AG09309 (cell line): ENCODE data around the gene NTSR1.

Source experiments
- DNase-seq: peaks from one replicate; pipeline ENCODE4 v3.0.0-alpha.2; 2010; ENCODE audit warnings: low read depth
- H3K4me3 ChIP-seq: 2 replicates; pipeline ENCODE4 v1.5.1; 2011; ENCODE audit warnings: mild to moderate bottlenecking, low read depth, low read length, moderate library complexity; ENCODE audit not compliant: control insufficient read depth
- TF ChIP-seq, protein P1 (sequence below): IDR thresholded peaks from 2 replicates; pipeline ENCODE4 v1.5.1; 2011; ENCODE audit warnings: mild to moderate bottlenecking, low read depth, low read length, inconsistent platforms; ENCODE audit not compliant: insufficient read depth, control insufficient read depth; ENCODE audit errors: missing control alignments

The NTSR1 gene

DNA sequence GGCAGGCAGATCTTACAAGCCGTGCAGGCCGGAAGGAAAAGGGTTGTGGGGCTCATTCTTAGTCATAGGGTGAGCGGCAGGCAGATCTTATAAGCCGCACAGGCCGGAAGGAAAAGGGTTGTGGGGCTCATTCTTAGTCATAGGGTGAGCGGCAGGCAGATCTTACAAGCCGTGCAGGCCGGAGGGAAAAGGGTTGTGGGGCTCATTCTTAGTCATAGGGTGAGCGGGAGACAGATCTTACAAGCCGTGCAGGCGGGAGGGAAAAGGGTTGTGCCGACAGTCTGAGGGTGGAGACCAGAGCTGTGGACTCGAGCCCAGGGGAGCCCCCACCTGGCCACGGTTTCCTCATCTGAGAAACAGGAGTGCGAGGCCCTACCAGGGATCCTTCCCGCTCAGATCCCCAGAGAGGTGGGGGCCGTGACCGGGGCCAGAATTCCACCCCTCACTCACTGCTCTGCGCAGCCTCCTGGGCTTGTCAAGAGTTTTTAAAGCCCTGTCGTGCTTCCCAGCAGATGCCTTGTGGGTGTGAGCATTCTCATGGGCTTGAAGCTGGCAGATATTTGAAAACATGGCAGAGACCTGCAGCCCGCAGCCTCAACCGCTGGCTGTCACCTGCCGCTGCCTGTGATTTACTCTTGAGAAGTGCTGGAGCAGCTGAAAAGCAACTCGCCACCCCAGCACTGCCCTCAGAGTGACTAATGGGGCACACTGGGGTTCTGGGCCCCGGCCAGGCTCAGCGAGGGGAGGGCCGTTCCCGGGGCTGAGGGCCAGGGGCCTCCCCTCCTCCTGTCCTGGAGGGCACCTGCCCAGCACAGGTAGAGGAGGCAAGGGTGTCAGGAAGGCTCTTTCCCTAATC lies 31.9 kb downstream of the NTSR1 start:
- DNase-seq = peak; percentile 59
- H3K4me3 ChIP-seq = no peak overlapping the region; the same call in none of the 2 replicates
- TF ChIP-seq, protein P1, sequence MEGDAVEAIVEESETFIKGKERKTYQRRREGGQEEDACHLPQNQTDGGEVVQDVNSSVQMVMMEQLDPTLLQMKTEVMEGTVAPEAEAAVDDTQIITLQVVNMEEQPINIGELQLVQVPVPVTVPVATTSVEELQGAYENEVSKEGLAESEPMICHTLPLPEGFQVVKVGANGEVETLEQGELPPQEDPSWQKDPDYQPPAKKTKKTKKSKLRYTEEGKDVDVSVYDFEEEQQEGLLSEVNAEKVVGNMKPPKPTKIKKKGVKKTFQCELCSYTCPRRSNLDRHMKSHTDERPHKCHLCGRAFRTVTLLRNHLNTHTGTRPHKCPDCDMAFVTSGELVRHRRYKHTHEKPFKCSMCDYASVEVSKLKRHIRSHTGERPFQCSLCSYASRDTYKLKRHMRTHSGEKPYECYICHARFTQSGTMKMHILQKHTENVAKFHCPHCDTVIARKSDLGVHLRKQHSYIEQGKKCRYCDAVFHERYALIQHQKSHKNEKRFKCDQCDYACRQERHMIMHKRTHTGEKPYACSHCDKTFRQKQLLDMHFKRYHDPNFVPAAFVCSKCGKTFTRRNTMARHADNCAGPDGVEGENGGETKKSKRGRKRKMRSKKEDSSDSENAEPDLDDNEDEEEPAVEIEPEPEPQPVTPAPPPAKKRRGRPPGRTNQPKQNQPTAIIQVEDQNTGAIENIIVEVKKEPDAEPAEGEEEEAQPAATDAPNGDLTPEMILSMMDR = no peak

DNA sequence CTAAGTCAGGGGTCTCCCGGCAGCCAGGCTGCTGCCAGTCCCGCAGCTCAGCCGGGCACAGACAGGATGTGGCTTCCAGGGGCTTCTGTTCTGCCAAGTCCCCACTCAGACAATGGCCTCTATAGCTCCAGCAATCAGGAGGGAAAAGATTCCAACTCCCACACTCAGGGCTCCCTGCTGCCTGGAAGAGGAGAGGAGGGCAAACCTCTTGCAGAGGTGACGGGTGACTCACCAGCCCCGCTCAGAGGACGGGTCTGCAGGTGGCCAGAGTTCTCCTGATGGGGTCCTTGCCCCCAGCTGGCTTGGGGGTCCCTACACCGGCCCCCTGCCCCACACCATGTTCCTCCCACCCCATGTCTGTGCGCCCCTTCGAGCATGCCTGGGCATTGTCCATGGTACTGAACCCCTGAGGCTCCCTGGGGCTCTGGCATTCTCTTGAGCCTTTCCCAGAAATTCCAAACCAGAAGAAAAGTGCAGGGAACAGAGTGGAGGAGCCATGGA lies 32.6 kb downstream of the NTSR1 start:
- no peak overlapping the region for H3K4me3 ChIP-seq
- no peak for DNase-seq
- TF ChIP-seq, protein P1 = no peak

DNA sequence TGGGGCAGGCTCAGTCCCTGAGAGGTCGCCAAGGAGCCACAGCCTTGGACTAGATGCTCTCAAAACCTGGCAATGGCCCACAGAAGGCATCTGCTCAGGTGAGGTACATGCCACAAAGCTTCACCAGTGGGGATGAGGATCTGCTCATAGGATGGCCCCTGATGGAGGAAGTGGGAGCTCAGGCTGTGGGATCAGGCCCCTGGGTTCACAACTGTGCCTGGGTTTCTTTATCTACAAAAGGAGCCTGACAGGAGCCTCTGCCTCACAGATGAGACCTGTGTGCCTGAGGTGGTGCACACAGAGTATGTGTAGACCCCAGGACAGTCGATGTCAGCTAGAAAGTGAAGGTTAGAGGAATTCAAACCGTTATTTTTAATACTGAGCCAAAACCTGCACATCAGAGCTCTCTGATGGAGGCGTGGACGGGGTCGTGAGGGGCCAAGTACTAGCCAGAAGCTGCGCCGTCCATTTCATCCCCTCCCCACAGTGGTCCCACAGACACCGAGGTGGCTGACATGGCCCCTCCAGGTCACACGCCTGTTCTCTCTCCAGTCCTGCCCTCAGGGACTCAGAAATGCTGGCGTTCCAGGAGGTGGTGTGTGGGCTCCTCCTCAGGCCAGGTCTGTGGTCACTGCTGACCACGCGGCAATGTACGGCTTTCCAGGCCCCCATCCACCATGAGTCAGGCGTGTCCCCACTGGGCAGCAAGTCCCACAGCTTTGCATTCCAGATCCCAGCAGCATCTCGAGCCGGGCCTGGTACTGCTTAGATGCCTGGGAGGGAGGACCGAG lies 33.3 kb downstream of the NTSR1 start:
- TF ChIP-seq, protein P1 = no peak
- DNase-seq = no peak
- no peak overlapping the region for H3K4me3 ChIP-seq

DNA sequence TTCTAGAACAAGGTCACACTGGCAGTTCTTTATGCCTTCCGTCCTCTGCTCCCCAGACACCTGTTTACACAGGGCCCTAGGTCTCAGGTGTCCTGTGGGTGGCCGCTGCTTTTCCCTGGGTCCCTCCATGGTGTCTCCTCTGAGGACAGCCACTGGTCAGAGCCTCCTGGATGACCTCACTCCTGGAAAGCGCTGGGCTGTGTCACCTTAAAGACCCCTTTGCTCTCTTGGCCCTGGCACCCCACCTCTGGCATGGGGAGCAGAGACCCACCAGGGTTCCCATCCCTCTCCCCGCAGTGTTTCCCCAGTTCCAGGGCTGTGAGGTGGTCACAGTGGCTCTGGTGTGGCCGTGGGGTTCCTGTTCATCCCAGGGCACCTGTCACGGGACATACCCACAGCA lies 33.9 kb downstream of the NTSR1 start:
- H3K4me3 ChIP-seq = no peak overlapping the region
- TF ChIP-seq, protein P1 = no peak
- no peak for DNase-seq

DNA sequence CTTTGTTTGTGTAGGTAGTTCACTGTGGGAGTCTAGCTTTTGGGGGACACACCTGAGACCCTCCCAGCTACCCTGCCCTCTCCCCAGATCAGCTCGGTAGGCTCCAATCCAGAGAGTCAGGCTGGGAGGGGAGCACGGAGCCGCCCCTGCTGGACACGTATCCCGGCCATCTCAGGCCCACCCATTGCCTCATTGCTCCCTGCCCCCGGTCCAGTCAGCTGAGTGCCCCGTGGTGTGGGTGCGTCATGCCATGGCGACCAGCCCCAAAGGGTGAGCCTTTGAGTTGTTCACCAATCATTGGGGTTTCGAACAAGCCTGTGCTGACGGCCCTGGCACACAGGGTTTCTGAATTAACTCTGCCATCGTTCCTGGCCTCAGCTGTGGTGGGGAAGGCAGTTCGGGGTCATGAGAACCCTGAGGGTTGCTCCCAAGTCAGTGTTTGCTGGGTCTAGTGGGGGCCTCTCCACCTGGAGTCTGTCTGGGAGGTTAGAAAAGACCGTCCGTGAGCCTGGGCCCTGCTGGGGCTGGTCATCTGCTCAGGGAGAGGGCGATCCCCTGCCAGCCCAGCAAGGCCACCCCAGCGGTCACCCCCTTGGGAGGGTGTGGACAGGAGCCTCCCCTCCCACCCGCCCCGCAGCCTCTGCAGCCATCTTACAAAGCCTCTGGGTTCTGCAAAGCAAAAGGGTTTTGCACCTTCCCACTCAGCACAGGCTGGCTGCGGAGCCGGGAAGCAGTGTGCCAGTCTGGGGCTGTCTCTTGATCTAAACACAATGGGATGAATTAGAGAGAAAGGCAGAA lies 34.5 kb downstream of the NTSR1 start:
- DNase-seq = no peak
- no peak overlapping the region for H3K4me3 ChIP-seq
- TF ChIP-seq, protein P1 = no peak

DNA sequence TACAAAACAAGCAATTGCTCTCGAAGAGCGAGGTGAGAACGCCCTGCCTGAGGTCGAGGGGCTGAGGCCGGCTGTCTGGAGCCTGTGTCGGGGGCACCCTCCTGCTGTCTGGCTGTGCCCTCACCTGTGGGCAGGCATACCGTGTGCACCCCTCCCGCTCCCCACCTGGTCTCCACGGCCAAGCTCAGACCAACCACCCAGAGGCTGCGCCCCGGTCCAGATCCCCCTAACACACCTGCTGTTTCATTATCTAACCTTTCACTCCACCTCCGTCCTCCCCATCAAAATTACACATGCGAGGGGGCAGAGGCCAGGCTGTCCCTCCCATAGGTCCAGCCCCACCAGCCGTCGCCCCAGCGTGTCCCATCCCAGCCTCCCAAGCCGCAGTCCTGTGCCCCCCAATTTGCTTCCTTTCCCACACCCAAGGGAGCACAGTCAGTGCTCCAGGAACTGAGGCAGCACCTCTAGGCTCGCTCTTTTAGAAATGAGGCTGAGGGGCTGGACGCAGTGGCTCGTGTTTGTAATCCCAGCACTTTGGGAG lies 35.2 kb downstream of the NTSR1 start:
- no peak overlapping the region for H3K4me3 ChIP-seq
- no peak for DNase-seq
- TF ChIP-seq, protein P1 = no peak
